OCI-LY1 (cell line): ENCODE measurements around the gene PLXDC1.

Source experiments
- H2AFZ ChIP-seq: fragments of 200-600 bp; sonication (generic), shearing (Covaris generic); 2 replicates; pipeline ENCODE4 v1.6.0; 2014; ENCODE audit warnings: antibody characterized with exemption, mild to moderate bottlenecking, low read length
- H3F3A ChIP-seq: fragments of 200-600 bp; sonication (generic), shearing (Covaris generic); 2 replicates; pipeline ENCODE4 v1.6.0; 2014; ENCODE audit warnings: mild to moderate bottlenecking, antibody characterized with exemption, low read length, moderate library complexity; ENCODE audit not compliant: insufficient read depth
- H3K27ac ChIP-seq: fragments of 200-600 bp; sonication (generic); 2 replicates; pipeline ENCODE4 v1.5.1; 2014; ENCODE audit warnings: low read length, mixed run types, mild to moderate bottlenecking, low read depth; ENCODE audit not compliant: poor library complexity, severe bottlenecking
- H3K27me3 ChIP-seq: fragments of 200-600 bp; sonication (generic); 2 replicates; pipeline ENCODE4 v1.6.0; 2014; ENCODE audit warnings: antibody characterized with exemption, mild to moderate bottlenecking, low read length, moderate library complexity; ENCODE audit not compliant: insufficient read depth
- H3K36me3 ChIP-seq: fragments of 200-600 bp; sonication (generic); 2 replicates; pipeline ENCODE4 v1.6.1; 2014; ENCODE audit warnings: mild to moderate bottlenecking, antibody characterized with exemption, low read length, moderate library complexity, mixed read lengths; ENCODE audit not compliant: insufficient read depth
- H3K4me1 ChIP-seq: fragments of 200-600 bp; sonication (generic); 2 replicates; pipeline ENCODE4 v1.5.1; 2014; ENCODE audit warnings: mild to moderate bottlenecking, low read length, moderate library complexity; ENCODE audit not compliant: insufficient read depth, severe bottlenecking
- H3K4me2 ChIP-seq: fragments of 200-600 bp; sonication (generic), shearing (Covaris generic); 2 replicates; pipeline ENCODE4 v1.6.1; 2014; ENCODE audit warnings: low read length
- H3K4me3 ChIP-seq: fragments of 200-600 bp; sonication (generic); 2 replicates; pipeline ENCODE4 v1.5.1; 2014; ENCODE audit warnings: low read length, low read depth, mild to moderate bottlenecking, mixed read lengths; ENCODE audit not compliant: poor library complexity, severe bottlenecking
- H3K79me2 ChIP-seq: fragments of 200-600 bp; shearing (Covaris generic); 2 replicates; pipeline ENCODE4 v1.6.1; 2016; ENCODE audit warnings: mixed run types, low read length, mixed read lengths; ENCODE audit not compliant: insufficient read depth
- H3K9ac ChIP-seq: fragments of 200-600 bp; sonication (generic), shearing (Covaris generic); 2 replicates; pipeline ENCODE4 v1.6.1; 2014; ENCODE audit warnings: mild to moderate bottlenecking, low read length, mixed read lengths
- H3K9me2 ChIP-seq: fragments of 200-600 bp; sonication (generic), shearing (Covaris generic); 2 replicates; pipeline ENCODE4 v1.6.1; 2014; ENCODE audit warnings: low read depth, mild to moderate bottlenecking, low read length, mixed read lengths
- H3K9me3 ChIP-seq: fragments of 200-600 bp; shearing (Covaris generic); 2 replicates; pipeline ENCODE4 v1.6.1; 2014; ENCODE audit warnings: low read length, mixed read lengths
- H4K20me1 ChIP-seq: fragments of 200-600 bp; sonication (generic), shearing (Covaris generic); 2 replicates; pipeline ENCODE4 v1.6.0; 2016; ENCODE audit warnings: mild to moderate bottlenecking, low read length; ENCODE audit not compliant: insufficient read depth
- EZH2 ChIP-seq: fragments of 200-600 bp; sonication (generic), shearing (Covaris generic); IDR thresholded peaks from 2 replicates; pipeline ENCODE4 v1.8.0; 2017; ENCODE audit warnings: borderline replicate concordance, mixed run types, mild to moderate bottlenecking, antibody characterized with exemption, low read length, moderate library complexity, mixed read lengths
- TF ChIP-seq, protein P1 (sequence below): fragments of 200-600 bp; sonication (generic), shearing (Covaris generic); IDR thresholded peaks from 2 replicates; pipeline ENCODE4 v1.5.1; 2017; ENCODE audit warnings: mild to moderate bottlenecking, antibody characterized with exemption, low read length, moderate library complexity, mixed read lengths

Gene PLXDC1

DNA sequence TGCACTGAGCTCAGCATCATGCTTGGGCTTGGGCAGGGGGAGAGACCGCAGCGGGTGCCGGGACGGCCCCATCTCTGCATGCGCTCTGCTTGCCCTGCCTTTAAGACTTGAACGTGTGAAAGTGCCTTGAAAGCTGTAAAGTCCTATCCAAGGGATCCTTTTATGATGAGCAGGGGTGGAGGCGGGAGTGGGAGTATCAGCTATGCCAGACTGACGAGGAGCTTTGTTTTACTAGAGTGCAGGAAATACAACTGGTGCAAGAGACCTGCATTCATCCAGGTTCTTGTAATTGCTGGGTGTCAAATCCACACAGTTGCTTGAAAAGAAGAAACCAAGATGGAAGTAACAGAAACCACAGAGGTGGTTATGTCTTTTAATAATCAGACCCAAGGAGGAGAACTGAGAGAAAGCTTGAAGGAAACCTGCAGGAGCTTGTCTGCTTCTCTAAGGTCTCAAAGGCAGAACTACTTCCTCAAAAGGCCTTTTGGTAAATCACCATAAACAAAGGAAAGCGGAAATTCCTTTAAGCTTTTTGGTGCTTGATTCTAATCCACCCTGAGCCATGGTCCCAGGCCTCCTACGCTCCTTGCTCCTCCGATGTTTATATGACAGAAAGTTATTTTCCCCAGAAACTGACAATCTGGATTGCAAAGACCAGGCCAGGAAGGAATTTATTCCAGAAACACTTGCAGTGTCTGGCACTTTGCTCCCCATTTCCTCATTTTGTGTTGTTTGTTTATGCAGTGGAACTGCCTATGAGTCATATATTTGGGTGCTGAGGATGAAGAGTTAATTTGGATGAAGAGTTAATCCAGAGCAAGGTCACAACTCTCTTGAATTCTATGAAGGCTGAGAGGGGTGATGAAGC lies 132.9 kb downstream of the PLXDC1 start:
- Histone ChIP-seq H3K4me3 (no peak overlapping the region), H3K36me3 (no peaks in the 10 kb centered on the region), H3K27ac (no peak overlapping the region), H3K9ac (no peak overlapping the region), H2AFZ (no peak overlapping the region), H4K20me1 (no peaks in the 10 kb centered on the region), H3K4me1 (peaks cover 8% of the 10 kb centered on the region), H3K4me2 (no peak overlapping the region), H3K9me2 (no peaks in the 10 kb centered on the region), H3K79me2 (no peaks in the 10 kb centered on the region), H3K9me3 (no peaks in the 10 kb centered on the region), H3K27me3 (no peaks in the 10 kb centered on the region), H3F3A (no peaks in the 10 kb centered on the region)
- TF ChIP-seq EZH2: no peak
- TF ChIP-seq, protein P1, sequence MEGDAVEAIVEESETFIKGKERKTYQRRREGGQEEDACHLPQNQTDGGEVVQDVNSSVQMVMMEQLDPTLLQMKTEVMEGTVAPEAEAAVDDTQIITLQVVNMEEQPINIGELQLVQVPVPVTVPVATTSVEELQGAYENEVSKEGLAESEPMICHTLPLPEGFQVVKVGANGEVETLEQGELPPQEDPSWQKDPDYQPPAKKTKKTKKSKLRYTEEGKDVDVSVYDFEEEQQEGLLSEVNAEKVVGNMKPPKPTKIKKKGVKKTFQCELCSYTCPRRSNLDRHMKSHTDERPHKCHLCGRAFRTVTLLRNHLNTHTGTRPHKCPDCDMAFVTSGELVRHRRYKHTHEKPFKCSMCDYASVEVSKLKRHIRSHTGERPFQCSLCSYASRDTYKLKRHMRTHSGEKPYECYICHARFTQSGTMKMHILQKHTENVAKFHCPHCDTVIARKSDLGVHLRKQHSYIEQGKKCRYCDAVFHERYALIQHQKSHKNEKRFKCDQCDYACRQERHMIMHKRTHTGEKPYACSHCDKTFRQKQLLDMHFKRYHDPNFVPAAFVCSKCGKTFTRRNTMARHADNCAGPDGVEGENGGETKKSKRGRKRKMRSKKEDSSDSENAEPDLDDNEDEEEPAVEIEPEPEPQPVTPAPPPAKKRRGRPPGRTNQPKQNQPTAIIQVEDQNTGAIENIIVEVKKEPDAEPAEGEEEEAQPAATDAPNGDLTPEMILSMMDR: no peak

DNA sequence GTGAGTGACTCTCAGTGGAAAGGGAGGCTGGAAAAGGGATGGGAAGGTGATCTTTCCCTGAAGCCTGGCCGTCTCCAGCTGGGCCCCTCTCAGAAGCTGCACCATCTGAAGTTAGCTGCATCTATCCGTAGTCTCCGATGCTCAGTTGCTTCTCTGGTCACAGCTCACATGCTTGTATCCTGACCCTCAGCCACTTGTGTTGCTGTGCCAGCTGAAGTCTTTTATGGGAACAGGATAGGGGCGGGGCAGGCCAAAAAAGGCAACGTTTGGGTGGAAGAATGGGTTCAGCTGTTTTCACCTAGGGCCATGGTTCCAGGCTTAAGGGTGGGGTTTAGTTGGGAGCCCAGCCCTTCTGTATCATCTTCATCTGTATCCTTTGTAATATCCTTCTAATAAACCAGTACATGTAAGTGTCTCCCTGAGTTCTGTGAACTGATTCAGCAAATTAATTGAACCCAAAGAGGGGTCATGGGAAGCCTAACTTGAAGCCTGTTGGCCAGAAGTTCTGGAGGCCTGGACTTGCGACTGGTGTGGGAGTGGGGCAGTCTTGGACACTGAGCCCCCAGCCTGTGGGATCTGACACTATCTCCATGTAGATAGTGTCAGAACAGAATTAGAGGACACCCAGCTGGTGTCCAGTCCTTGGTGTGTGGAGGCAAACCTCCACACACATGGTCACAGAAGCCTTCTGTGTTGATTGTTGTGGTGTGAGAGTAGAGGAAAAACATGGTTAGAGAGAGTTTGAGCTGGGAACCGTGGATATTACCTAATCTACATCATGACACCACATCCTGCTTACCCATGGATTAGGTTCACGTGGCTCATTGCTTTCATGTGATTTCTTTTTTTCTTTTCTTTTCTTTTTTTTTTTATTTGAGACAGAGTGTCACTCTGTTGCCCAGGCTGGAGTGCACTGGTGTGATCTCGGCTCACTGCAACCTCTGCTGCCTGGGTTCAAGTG lies 135.0 kb downstream of the PLXDC1 start:
- no peaks in the 10 kb centered on the region for H3K36me3 ChIP-seq
- no peak overlapping the region for H2AFZ ChIP-seq
- no peaks in the 10 kb centered on the region for H4K20me1 ChIP-seq
- no peaks in the 10 kb centered on the region for H3K9me2 ChIP-seq
- no peaks in the 10 kb centered on the region for H3F3A ChIP-seq
- no peak overlapping the region for H3K4me2 ChIP-seq
- no peaks in the 10 kb centered on the region for H3K9me3 ChIP-seq
- peaks cover 8% of the 10 kb centered on the region for H3K4me1 ChIP-seq
- no peaks in the 10 kb centered on the region for H3K79me2 ChIP-seq
- H3K27ac ChIP-seq: no peak overlapping the region
- TF ChIP-seq, protein P1: no peak
- no peak for TF ChIP-seq EZH2
- no peak overlapping the region for H3K4me3 ChIP-seq
- H3K9ac ChIP-seq: no peak overlapping the region
- peaks cover 3% of the 10 kb centered on the region; the same call in 1 of the 2 replicates for H3K27me3 ChIP-seq

DNA sequence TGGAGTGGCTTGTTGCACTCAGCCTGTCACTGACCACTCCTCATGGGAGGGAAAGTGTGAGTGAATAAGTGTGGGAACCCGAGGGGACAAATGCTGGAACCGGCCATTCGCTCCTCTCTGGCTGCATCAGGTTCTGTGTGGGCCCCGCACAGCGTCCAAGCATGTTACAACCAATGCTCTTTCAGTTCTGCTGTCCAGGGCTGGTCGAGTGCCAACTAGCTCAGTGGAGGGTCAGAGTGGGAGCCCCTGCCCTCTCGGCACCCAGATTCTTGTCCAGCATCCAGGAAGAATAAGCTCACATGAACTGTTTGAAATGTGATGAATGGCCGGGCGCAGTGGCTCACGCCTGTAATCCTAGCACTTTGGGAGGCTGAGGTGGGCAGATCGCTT lies 135.9 kb downstream of the PLXDC1 start:
- Histone ChIP-seq H3K79me2 (no peaks in the 10 kb centered on the region), H3K9me3 (no peaks in the 10 kb centered on the region), H3F3A (no peaks in the 10 kb centered on the region), H4K20me1 (no peaks in the 10 kb centered on the region), H3K4me3 (no peak overlapping the region), H3K4me2 (no peak overlapping the region), H2AFZ (no peak overlapping the region), H3K27me3 (peaks cover 4% of the 10 kb centered on the region; the same call in 1 of the 2 replicates), H3K4me1 (peaks cover 8% of the 10 kb centered on the region), H3K27ac (no peak overlapping the region), H3K9ac (no peak overlapping the region), H3K9me2 (no peaks in the 10 kb centered on the region), H3K36me3 (no peaks in the 10 kb centered on the region)
- no peak for TF ChIP-seq EZH2
- TF ChIP-seq, protein P1: no peak
